ENCODE data around the gene AIFM3. TPM values are rescaled to one million over a fixed set of nuclear protein-coding genes. Genes with fewer than 3 reads are reported as not detected.

Gene AIFM3
- total RNA-seq, 1 experiment from 2014 or later = not detected

DNA sequence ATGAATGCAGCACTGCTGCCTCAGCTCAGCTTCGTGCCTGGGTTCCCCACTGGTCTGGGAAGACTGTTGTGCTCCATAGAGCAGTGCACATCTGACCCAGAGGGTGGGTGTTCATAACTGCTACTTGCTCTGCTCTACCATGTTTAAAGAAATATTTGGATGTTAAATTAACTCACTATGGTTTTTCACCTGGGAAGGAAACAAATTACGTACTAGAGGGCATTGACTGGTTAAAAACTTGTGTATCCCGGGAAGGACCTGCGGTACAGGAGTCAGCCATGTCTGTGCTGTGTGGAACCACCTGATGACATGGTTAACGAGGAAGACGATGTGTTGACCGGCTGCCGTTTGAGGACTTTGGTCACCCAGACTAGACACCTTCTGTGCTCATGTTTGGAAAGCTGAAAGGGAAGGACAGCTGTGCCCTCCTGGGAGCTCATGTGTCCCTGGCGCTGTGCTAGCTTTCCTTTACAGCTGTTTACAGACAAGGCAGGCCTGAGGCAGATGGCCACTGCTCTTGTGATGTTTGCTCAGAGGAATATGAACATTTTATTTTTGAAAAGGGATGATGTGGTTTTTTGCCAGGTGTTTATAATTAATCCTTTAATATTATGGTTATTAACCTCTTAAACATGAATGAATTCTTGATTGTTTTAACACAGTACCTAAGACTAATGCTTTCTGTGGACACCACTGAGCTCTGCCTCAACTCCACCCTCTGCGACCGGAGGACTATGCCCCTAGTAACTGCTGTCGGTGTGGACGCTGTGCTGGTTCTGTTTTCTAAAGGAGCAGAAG lies 14.3 kb upstream of the AIFM3 start:
- Histone ChIP-seq H3K9me2 (replicated peaks; ENCODE audit: insufficient read depth, low read length) (no peaks in the 10 kb centered on the region), H3K79me2 (ENCODE audit: low read length) (peaks cover 30% of the 10 kb centered on the region), H4K20me1 (ENCODE audit: insufficient read depth, low read depth, low read length) (peaks cover 56% of the 10 kb centered on the region), H3K9ac (ENCODE audit: low read length) (no peak overlapping the region), H3K27ac (ENCODE audit: low read length) (no peak overlapping the region), H3K9me3 (ENCODE audit: low read length) (no peaks in the 10 kb centered on the region), H3K36me3 (ENCODE audit: insufficient read depth, low read length) (peaks cover 40% of the 10 kb centered on the region; the same call in 1 of the 2 replicates), H3K4me1 (ENCODE audit: low read length) (peaks cover under 1% of the 10 kb centered on the region; the same call in 1 of the 2 replicates), H3K4me2 (ENCODE audit: low read depth, low read length, poor library complexity, severe bottlenecking) (no peak overlapping the region), H3K4me3 (ENCODE audit: low read length) (no peak overlapping the region), H3K27me3 (ENCODE audit: low read length) (no peaks in the 10 kb centered on the region), H2AFZ (ENCODE audit: low read length) (no peak overlapping the region)
- DNase-seq = no peak

DNA sequence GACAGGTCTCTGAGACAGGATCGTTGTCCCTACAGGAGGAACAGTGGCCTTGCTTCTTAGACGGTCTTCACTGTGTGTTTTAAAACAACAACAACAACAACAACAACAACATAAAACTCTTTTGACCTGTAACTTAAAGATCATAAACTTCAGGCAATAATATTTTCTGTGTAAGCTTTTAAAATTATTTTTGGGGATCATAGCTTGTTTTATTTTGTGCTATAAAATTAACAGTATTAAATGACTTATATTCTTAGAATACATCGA lies 13.8 kb upstream of the AIFM3 start:
- H3K79me2 ChIP-seq (ENCODE audit: low read length) = peaks cover 25% of the 10 kb centered on the region
- H4K20me1 ChIP-seq (ENCODE audit: insufficient read depth, low read depth, low read length) = peaks cover 54% of the 10 kb centered on the region

DNA sequence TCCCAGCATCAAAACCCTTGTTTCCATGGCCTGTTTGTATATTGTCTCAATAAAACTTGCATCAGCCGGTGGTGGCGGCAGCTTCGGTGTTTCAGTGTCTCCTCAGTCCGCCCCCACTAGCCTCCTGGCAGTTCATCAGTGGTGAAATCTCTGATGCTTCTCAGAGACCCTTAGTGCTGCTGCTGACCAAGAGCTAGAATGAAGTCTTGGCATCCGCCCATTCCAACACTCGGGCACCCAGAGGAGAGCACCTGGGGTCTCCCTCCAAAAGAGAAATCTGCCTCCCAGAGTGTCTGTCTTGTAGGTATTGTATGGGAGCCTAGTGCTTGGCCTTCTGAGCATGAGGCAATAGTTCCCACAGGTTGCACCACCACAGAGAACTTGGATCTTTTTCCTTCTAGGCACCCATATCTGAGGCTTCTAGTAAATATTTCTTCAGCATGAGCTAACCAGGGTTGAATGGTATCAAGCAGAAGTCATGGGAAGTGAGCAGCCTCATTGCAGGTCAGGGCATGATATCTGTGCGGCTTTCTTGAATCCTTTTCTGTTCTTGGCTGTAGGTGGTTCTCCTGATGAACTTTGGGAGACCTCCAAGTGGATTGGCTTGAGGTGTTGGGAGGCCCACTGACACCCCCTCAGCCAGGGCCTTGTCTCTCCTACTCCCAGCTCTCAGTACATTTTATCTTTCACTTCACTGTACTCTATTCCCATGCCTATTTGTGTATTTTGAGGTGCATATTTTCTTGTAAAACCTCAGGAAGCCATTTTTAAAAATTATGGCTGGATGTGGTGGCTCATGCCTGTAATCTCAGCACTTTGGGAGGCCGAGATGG lies 13.2 kb upstream of the AIFM3 start:
- peaks cover 2% of the 10 kb centered on the region; the same call in 1 of the 2 replicates for H3K4me1 ChIP-seq (ENCODE audit: low read length)
- H3K27ac ChIP-seq (ENCODE audit: low read length) = no peak overlapping the region
- no peak overlapping the region for H3K4me3 ChIP-seq (ENCODE audit: low read length)
- no peak overlapping the region for H3K4me2 ChIP-seq (ENCODE audit: low read depth, low read length, poor library complexity, severe bottlenecking)
- no peaks in the 10 kb centered on the region for H3K9me3 ChIP-seq (ENCODE audit: low read length)
- H4K20me1 ChIP-seq (ENCODE audit: insufficient read depth, low read depth, low read length) = peaks cover 49% of the 10 kb centered on the region
- no peak overlapping the region for H2AFZ ChIP-seq (ENCODE audit: low read length)
- peaks cover 19% of the 10 kb centered on the region for H3K79me2 ChIP-seq (ENCODE audit: low read length)
- peaks cover 33% of the 10 kb centered on the region; the same call in 1 of the 2 replicates for H3K36me3 ChIP-seq (ENCODE audit: insufficient read depth, low read length)
- H3K9me2 ChIP-seq (replicated peaks; ENCODE audit: insufficient read depth, low read length) = no peaks in the 10 kb centered on the region
- H3K9ac ChIP-seq (ENCODE audit: low read length) = no peak overlapping the region
- no peak for DNase-seq
- no peaks in the 10 kb centered on the region for H3K27me3 ChIP-seq (ENCODE audit: low read length)

More for the DNA sequence above, 13.8 kb upstream of the AIFM3 start:
- H3K9me2 ChIP-seq (replicated peaks; ENCODE audit: insufficient read depth, low read length) = no peaks in the 10 kb centered on the region
- no peak for DNase-seq
- H3K4me3 ChIP-seq (ENCODE audit: low read length) = no peak overlapping the region
- H3K27ac ChIP-seq (ENCODE audit: low read length) = no peak overlapping the region
- H3K4me2 ChIP-seq (ENCODE audit: low read depth, low read length, poor library complexity, severe bottlenecking) = no peak overlapping the region
- no peak overlapping the region for H2AFZ ChIP-seq (ENCODE audit: low read length)
- H3K4me1 ChIP-seq (ENCODE audit: low read length) = peaks cover 2% of the 10 kb centered on the region; the same call in 1 of the 2 replicates
- H3K9me3 ChIP-seq (ENCODE audit: low read length) = no peaks in the 10 kb centered on the region
- no peak overlapping the region for H3K9ac ChIP-seq (ENCODE audit: low read length)
- H3K36me3 ChIP-seq (ENCODE audit: insufficient read depth, low read length) = peaks cover 39% of the 10 kb centered on the region; the same call in 1 of the 2 replicates
- H3K27me3 ChIP-seq (ENCODE audit: low read length) = no peaks in the 10 kb centered on the region

DNA sequence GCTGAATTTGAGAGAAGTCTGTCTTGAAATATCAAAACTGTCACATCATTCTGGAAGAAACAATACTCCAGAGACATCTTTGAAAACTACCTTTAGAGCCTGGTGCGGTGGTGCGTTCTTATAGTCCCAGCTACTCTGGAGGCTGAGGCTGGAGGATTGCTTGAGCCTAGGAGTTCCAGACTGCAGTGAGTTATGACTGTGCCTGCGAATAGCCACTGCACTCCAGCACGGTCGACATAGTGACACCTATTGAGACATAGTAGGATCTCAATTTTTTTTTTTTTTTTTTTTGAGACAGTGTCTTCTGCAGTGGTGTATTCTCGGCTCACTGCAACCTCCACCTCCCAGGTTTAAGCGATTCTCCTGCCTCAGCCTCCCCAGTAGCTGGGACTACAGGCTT lies 11.5 kb upstream of the AIFM3 start:
- peaks cover 2% of the 10 kb centered on the region; the same call in 1 of the 2 replicates for H3K4me1 ChIP-seq (ENCODE audit: low read length)
- DNase-seq = no peak
- no peaks in the 10 kb centered on the region for H3K27me3 ChIP-seq (ENCODE audit: low read length)
- no peaks in the 10 kb centered on the region for H3K9me3 ChIP-seq (ENCODE audit: low read length)
- H3K4me3 ChIP-seq (ENCODE audit: low read length) = no peak overlapping the region
- H3K27ac ChIP-seq (ENCODE audit: low read length) = no peak overlapping the region
- H3K79me2 ChIP-seq (ENCODE audit: low read length) = peaks cover 6% of the 10 kb centered on the region
- no peaks in the 10 kb centered on the region for H3K9me2 ChIP-seq (replicated peaks; ENCODE audit: insufficient read depth, low read length)
- no peak overlapping the region for H3K9ac ChIP-seq (ENCODE audit: low read length)
- peaks cover 34% of the 10 kb centered on the region for H4K20me1 ChIP-seq (ENCODE audit: insufficient read depth, low read depth, low read length)
- H3K4me2 ChIP-seq (ENCODE audit: low read depth, low read length, poor library complexity, severe bottlenecking) = no peak overlapping the region
- no peak overlapping the region for H2AFZ ChIP-seq (ENCODE audit: low read length)
- H3K36me3 ChIP-seq (ENCODE audit: insufficient read depth, low read length) = peaks cover 22% of the 10 kb centered on the region; the same call in 1 of the 2 replicates

DNA sequence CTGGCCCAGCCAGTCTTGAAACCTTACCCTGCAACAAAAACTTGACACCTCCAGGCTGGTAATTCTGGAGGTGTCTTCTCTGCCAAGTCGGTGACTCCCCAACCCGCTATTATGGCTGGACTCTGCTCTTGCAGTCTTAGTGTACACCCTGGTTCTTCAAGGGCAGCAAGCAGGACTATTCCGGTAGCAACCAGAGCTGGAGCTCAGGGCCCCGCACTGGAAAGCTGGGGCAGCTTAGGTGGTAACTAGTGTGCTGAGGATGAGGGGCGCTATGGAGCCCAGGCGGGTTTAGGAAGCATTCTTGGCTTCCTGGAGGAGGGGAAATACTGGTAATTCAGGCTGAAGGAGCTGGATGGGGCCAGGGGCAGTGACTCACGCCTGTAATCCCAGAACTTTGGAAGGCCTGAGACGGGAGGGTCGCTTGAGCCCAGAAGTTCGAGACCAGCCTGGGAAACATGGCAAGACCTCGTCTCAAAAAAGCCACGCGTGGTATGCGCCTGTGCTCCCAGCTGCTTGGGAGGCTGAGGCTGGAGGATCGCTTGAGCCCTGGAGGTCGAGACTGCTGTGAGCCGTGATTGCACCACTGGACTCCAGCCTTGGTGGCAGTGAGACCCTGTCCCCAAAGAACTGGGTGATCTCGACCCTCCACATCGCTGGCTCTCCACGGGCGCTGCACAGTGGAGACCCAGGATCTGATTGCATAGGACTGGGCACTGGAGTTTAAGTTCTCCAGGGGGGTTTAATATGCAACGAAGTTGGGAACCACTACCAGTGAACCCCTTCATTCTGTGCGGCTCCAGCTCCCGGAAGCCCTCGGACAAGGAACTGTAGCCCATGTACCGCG lies 10.6 kb upstream of the AIFM3 start:
- H3K27ac ChIP-seq (ENCODE audit: low read length) = no peak overlapping the region
- H3K27me3 ChIP-seq (ENCODE audit: low read length) = no peaks in the 10 kb centered on the region
- no peaks in the 10 kb centered on the region for H3K9me3 ChIP-seq (ENCODE audit: low read length)
- no peak overlapping the region for H3K9ac ChIP-seq (ENCODE audit: low read length)
- H3K4me3 ChIP-seq (ENCODE audit: low read length) = no peak overlapping the region
- no peaks in the 10 kb centered on the region for H3K9me2 ChIP-seq (replicated peaks; ENCODE audit: insufficient read depth, low read length)
- DNase-seq = no peak
- H3K79me2 ChIP-seq (ENCODE audit: low read length) = no peaks in the 10 kb centered on the region
- H3K4me1 ChIP-seq (ENCODE audit: low read length) = peaks cover 2% of the 10 kb centered on the region; the same call in 1 of the 2 replicates
- no peak overlapping the region for H3K4me2 ChIP-seq (ENCODE audit: low read depth, low read length, poor library complexity, severe bottlenecking)
- peaks cover 25% of the 10 kb centered on the region for H4K20me1 ChIP-seq (ENCODE audit: insufficient read depth, low read depth, low read length)
- peaks cover 14% of the 10 kb centered on the region; the same call in 1 of the 2 replicates for H3K36me3 ChIP-seq (ENCODE audit: insufficient read depth, low read length)
- H2AFZ ChIP-seq (ENCODE audit: low read length) = no peak overlapping the region

DNA sequence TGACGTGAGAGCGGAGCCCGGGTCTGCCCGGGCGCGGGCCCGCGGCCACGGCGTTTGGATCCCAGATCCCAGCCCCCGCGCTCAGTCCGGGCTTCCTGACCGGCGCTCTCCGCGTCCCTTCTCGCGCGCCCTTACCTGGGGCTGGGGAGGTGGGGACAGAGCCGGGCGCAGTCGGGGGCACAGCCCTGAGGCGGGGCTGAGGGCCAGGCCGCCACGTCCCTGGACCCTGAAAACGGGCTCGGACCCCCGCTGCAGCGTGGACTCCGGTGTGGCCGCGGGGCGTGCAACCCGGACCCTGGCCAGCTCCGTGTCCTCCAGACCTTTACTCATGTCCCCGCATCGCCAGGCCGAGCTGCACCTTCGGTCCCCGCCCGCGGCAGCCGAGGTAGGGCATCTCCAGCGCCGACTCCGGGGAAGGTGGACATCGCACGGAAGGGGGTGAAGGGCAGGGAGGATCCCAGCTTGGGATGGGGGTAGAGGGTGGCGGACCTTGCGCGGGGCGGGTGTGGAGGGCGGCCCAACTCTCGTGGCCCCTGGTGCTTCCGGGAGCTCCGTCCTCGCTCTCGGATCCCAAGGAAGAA lies 9.9 kb upstream of the AIFM3 start:
- no peak overlapping the region for H2AFZ ChIP-seq (ENCODE audit: low read length)
- H3K27me3 ChIP-seq (ENCODE audit: low read length) = no peaks in the 10 kb centered on the region
- H3K9me2 ChIP-seq (replicated peaks; ENCODE audit: insufficient read depth, low read length) = no peaks in the 10 kb centered on the region
- H4K20me1 ChIP-seq (ENCODE audit: insufficient read depth, low read depth, low read length) = peaks cover 21% of the 10 kb centered on the region
- H3K4me3 ChIP-seq (ENCODE audit: low read length) = peak overlapping the region; percentile 19; the same call in 1 of the 2 replicates
- no peaks in the 10 kb centered on the region for H3K9me3 ChIP-seq (ENCODE audit: low read length)
- peaks cover 7% of the 10 kb centered on the region; the same call in 1 of the 2 replicates for H3K36me3 ChIP-seq (ENCODE audit: insufficient read depth, low read length)
- no peak for DNase-seq
- peak overlapping the region; percentile 40 for H3K4me2 ChIP-seq (ENCODE audit: low read depth, low read length, poor library complexity, severe bottlenecking)
- H3K4me1 ChIP-seq (ENCODE audit: low read length) = peaks cover 2% of the 10 kb centered on the region; the same call in 1 of the 2 replicates
- H3K79me2 ChIP-seq (ENCODE audit: low read length) = no peaks in the 10 kb centered on the region
- H3K27ac ChIP-seq (ENCODE audit: low read length) = no peak overlapping the region
- H3K9ac ChIP-seq (ENCODE audit: low read length) = peak overlapping the region; percentile 33; the same call in 1 of the 2 replicates

DNA sequence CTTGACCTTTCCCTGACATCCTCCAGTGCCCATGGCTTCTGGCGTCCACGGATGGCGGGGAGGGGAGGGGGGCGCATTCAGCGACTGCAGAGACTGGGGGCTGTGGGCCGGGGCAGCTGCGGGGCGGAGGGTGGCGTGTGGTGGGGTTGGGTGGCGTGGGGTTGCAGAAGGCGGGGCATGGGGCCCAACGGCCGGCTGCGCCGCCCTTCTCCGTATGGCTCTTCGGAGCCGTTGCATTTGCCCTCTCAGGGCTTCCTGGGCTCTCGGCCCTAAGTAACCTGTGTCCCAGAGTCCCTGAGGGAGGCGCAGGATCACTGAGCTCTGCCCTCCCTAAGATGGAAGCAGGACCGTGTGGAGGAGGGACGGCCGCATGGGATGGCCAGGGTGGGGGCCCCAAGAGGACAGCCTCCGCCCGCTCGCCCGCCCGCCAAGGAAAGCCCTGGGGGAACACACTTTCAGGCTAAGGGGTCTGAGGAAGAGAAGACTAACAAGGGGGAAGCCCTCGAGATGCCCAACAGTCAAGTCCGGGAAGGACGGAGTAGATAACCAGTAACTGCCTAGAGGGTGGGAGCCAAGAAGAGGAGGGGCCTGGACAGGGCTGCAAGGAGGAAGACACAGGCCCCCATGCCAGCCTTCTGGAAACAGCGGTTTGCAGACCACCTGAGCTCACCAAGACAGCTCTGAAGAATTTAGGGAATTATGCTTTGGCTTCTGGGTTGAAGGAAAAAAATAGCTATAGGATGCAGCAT lies 9.2 kb upstream of the AIFM3 start:
- no peaks in the 10 kb centered on the region for H3K27me3 ChIP-seq (ENCODE audit: low read length)
- no peaks in the 10 kb centered on the region for H3K9me3 ChIP-seq (ENCODE audit: low read length)
- no peaks in the 10 kb centered on the region for H3K9me2 ChIP-seq (replicated peaks; ENCODE audit: insufficient read depth, low read length)
- peak overlapping the region; percentile 33; the same call in 1 of the 2 replicates for H3K9ac ChIP-seq (ENCODE audit: low read length)
- peaks cover 2% of the 10 kb centered on the region; the same call in 1 of the 2 replicates for H3K4me1 ChIP-seq (ENCODE audit: low read length)
- H2AFZ ChIP-seq (ENCODE audit: low read length) = no peak overlapping the region
- H4K20me1 ChIP-seq (ENCODE audit: insufficient read depth, low read depth, low read length) = peaks cover 15% of the 10 kb centered on the region; the same call in 1 of the 2 replicates
- peak; percentile 57 for DNase-seq
- H3K27ac ChIP-seq (ENCODE audit: low read length) = no peak overlapping the region
- peak overlapping the region; percentile 40 for H3K4me2 ChIP-seq (ENCODE audit: low read depth, low read length, poor library complexity, severe bottlenecking)
- H3K79me2 ChIP-seq (ENCODE audit: low read length) = no peaks in the 10 kb centered on the region
- H3K36me3 ChIP-seq (ENCODE audit: insufficient read depth, low read length) = 0 out of 2 replicates have a peak, but pooled peaks cover 2% of the 10 kb centered on the region
- peak overlapping the region; percentile 19; the same call in 1 of the 2 replicates for H3K4me3 ChIP-seq (ENCODE audit: low read length)

All from Karpas-422 (cell line).